PFSK-1 (cell line): ENCODE data around the gene GPS2.

Source experiments
- FOXP2 ChIP-seq: optimal IDR thresholded peaks from 2 replicates; pipeline ENCODE3; 2011; ENCODE audit warnings: borderline replicate concordance, control low read depth, inconsistent platforms; ENCODE audit not compliant: insufficient read depth; ENCODE audit errors: extremely low read length, extremely low read depth
- POLR2AphosphoS5 ChIP-seq: IDR thresholded peaks from 2 replicates; pipeline ENCODE4 v1.6.1; 2012; ENCODE audit warnings: low read depth, mild to moderate bottlenecking, control low read depth, low read length, moderate library complexity
- REST ChIP-seq, 2 experiments: IDR thresholded peaks; 2 replicates each; pipeline versions ENCODE4 v1.6.1 to v1.8.0; 2011 to 2012; ENCODE audit warnings: low read depth in 2 of 2, low read length in 2 of 2, control low read depth in 1 of 2, inconsistent platforms in 1 of 2, mild to moderate bottlenecking in 1 of 2, moderate library complexity in 1 of 2; ENCODE audit not compliant: insufficient read depth in 1 of 2
- SIN3A ChIP-seq: IDR thresholded peaks from 2 replicates; pipeline ENCODE4 v1.6.1; 2012; ENCODE audit warnings: mild to moderate bottlenecking, low read length, moderate library complexity, borderline replicate concordance; ENCODE audit not compliant: insufficient read depth
- TAF1 ChIP-seq: IDR thresholded peaks from 2 replicates; pipeline ENCODE4 v1.6.1; 2012; ENCODE audit warnings: low read length, control low read depth, borderline replicate concordance; ENCODE audit not compliant: insufficient read depth

GRCh38 chr17:7295230-7296180, 19.7 kb downstream of the GPS2 start:
- TF ChIP-seq SIN3A (no peak), REST (IDR thresholded peaks at IDR 0.05; ENCODE audit: insufficient read depth in 1 of 2, low read depth in 2 of 2, low read length in 2 of 2) (no peak), TAF1 (no peak), POLR2AphosphoS5 (no peak), FOXP2 (no peak)
